ENCODE results near the gene MLF1.

MLF1 gene

DNA sequence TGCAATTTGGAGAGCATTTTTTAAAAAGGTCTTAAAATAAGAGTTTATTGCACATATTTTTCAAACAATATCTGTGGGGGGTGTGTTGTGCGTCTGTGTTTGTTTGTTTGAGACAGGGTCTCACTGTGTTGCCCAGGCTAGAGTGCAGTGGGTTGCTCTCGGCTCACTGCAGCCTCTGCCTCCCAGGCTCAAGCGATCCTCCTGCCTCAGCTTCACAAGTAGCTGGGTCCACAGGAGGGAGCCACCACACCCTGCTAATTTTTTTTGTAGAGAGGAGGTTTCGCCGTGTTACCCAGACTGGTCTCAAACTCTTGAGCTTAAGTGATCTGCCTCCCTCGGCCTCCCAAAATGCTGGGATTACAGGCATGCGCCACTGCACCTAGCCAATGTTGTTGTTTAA is 2.7 kb downstream of the MLF1 start:
- DNase-seq (ENCODE audit: extremely low read depth in 1 of 2, low read depth in 1 of 2), result no peak

DNA sequence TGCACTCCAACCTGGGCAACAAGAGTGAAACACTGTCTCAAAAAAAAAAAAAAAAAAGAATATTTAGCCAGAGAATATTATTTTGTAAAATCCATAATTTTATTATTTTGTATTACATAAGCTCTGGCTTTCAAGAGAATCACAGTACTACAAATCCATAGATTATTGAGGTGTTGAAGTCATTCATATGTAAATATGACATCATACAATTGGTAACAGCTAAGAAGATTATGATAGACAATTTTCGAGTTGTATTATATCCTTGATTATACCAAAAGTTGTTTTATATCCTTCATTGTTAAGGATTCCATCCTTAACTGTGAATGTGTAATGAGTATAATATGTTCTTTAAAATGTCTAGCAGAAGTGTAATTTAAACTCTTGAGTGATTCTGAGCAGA is 3.7 kb downstream of the MLF1 start:
- DNase-seq (ENCODE audit: extremely low read depth in 1 of 2, low read depth in 1 of 2), result no peak

DNA sequence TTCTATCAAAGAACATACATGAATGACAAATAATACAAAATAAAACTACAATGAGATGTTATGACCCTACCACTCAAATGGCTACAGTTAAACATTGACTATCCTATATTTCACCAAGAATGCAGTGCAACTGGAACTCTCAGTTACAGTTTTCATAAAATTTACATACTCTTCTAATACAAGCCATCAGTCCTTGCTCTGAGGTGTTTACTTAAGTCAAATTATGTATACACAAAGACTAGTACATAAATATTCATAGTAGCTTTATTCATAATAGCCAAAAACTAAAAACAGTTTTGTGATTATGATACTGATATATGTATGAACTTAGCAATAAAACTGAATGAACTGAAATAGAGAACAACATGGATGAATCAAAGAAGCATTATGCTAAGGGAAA is 19.2 kb downstream of the MLF1 start:
- no peak for DNase-seq (ENCODE audit: extremely low read depth in 1 of 2, low read depth in 1 of 2)

DNA sequence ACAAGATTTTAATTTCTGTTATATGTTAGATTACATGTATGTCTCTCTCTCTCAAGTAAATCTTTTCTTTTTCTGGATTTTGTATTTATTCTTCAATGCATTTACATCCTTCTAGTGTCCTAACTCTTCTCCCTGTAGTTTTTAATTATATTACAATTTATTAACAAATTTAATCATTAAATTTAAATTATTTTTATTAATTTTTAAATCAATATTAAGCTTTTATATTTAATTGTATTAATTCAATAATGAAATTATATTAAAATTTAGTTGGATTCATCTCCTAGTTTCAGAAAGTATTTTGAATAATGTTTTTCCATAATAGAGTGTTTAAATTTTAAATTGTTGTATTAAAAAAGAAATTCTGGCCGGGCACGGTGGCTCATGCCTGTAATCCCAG is 29.8 kb downstream of the MLF1 start:
- DNase-seq (ENCODE audit: extremely low read depth in 1 of 2, low read depth in 1 of 2), result no peak

DNA sequence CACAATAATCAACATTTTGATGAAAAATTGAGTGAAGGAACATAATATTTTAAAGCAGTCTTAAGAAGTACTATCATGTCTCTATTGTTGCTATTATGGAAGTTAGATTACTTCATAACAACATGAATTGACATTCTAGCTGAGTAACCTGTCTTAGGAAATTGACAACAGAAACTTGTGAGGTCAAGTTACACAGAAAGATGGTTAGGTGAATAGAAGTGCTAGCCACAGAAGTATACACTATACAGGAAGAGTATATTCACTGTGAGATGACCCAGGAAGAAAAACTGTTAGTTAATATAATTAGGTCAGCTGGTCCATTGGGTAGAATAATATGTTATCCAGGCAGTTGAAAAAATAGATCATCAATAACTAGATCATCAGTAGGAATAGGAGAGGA is 31.2 kb downstream of the MLF1 start:
- no peak for DNase-seq (ENCODE audit: extremely low read depth in 1 of 2, low read depth in 1 of 2)

DNA sequence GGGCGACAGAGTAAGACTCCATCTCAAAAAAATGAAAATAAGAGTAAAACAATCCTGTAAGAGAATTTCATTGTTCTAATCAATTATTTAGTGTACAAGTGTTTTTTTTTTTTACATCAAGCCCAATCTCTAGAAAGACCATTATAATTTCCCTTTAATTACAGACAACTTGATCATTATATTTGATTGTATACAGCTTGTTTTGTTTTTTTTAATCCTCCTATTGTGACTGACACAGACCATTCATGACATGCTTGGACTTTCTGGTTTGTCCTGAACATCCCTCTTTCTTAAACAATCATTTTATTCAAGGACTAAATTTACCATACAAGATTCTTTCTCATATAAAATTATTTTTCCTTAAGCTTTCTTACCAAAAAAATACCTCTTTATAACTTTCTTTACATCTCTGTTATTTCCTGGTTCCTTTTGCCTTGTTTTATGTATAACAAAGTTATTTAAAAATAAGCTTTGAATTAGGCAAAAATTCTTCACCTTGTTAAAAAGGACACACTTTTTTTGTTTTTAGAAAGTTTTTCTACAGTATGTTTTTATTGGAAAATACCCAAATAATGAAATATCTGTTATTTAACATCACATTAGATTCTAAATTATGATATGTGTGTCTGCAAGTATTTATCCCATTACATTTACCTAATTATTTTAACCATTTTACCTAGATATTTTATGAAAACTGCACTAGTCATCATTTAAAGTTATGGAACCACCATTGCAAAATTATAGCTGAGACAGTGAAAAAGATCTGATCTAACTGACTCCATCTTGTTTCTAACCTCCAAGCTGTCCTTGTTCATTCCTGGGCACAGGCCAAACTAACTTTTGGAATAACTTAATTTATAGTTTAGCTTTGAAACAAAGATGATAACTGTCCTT is 47.2 kb downstream of the MLF1 start:
- DNase-seq (ENCODE audit: extremely low read depth in 1 of 2, low read depth in 1 of 2), result no peak

DNA sequence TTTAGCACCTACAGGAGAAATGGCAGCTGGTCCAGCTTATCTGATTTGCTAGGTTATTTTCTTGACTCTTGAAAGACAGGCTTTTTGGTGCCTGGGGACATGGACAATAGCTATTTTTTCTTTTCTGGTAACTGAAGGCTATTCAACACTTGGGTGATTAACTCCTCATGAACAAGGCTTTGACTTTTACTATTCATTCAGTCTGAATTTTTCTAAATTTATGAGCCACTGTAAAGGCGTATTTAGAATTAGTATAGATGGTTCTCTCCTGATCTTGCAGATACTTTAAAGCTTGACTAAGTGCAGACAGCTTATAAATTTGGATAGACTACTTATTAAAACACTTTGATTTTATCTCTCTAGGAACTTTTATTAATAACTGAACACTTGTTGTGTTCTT is 54.9 kb downstream of the MLF1 start:
- no peak for DNase-seq (ENCODE audit: extremely low read depth in 1 of 2, low read depth in 1 of 2)

DNA sequence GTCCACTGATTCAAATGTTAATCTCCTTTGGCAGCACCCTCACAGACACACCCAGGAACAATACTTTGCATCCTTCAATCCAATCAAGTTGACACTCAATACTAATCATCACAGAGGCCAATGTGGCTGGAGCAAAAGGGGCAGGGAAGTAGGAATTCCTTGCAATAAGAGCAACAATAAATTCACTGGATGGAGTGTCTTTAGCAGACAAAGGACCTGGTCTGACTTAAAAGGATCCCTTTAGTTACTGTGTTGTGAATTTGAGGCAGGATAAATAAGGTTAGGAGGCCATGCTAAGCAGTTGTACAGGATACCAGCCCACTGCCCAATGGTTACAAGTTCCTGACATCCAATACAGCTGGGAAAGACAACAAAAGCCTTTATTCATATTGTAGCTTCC is 61.0 kb downstream of the MLF1 start:
- DNase-seq (ENCODE audit: extremely low read depth in 1 of 2, low read depth in 1 of 2), result no peak

DNA sequence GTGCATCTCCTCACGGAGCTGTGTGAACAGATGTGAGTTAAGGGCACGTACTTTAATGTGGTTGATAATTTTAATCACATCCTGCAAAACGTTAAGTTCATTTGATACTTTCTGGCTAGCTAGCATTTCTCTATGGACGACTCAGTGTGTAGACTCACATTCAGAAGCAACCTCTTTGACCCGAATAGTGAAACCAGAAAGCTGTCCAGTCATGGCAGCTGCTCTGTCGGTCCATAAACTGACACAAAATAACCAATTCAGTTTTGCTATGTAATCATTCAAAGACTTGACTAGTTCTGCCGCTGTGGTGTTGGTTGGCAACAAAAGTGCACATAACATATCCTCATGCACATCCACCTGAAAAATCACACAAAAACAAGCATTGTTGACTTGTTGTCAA is 69.7 kb downstream of the MLF1 start:
- DNase-seq (ENCODE audit: extremely low read depth in 1 of 2, low read depth in 1 of 2), result no peak

DNA sequence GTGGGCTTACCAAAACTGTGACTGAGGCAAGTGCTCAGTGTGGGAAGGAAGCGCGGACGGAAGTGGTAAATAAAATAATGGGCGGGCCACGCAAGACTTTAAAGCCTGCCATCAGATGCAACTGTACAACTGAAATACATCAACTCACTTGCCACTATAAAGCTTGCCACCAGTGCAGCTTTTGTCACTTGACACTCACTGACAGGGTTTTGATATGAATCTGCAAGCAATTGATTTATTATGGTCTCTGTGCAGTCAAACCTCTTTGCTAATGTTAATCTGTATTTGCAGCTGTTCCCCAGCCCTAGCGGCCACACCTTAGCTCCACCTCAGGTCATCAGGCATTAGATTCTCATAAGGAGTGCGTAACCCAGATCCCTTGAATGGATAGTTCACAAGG is 71.0 kb downstream of the MLF1 start:
- DNase-seq (ENCODE audit: extremely low read depth in 1 of 2, low read depth in 1 of 2), result no peak

DNA sequence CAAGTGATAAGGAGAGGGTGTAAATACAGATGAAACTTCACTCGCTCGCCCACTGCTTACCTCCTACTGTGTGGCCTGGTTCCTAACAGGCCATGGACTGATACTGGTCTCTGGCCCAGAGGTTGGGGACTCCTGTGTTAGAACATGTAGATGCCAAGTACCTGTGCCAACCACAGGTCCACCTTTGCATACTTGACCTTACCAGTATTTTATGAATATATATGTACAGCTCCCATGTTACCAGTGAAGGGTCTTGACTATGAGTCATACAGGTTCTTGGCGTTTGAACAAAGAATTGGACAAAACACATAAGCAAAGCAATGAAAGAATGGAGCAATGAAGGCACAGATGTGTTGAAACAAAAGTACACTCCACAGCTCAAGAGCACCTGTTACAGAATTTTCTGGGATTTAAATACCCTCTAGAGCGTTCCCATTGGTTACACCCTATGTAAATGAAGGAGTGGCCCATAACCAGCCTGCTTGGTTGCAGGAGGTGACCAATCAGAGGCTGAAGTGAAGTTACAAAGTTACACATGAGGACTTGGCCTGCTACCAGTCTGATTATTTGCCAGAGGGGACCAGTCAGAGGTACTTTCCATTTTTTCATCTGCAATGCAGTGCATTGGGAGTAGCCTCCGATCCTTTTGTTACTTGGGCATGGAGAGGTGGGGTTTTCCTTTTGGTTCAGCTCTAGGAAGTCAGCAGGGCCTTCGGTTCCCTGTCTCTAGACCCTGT is 71.6 kb downstream of the MLF1 start:
- DNase-seq (ENCODE audit: extremely low read depth in 1 of 2, low read depth in 1 of 2), result no peak

DNA sequence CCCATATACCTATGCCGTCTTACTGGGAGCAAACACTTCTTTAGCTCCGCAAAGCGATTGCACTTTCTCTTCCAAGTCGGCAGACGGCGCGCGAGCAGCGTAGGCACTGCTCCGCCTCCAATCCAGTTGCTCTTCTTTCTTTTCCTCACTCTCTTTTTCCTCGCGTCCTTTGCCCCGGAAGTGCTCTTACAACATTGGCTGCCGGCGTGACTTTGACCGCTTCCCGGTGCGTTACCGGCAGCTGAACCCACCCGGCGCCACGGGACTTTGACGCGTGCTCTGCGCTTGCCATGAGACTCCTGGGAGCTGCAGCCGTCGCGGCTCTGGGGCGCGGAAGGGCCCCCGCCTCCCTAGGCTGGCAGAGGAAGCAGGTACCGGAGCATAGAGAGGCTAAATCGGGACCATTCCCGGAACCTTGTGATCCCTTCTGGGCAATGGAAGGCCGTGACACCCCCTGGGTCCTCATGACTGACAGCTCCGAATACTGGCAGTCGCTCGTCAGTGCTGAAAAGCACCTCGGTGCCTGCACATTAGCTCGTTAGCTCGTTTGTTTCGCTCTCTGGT is 73.4 kb downstream of the MLF1 start, which contains the start of gene GFM1:
TSS of gene GFM1 (plus strand) at position 183 of the 564 bp plus-strand sequence. CDS start at position 291, 108 bp downstream.
- peak; percentile 67 to 79 for DNase-seq (ENCODE audit: extremely low read depth in 1 of 2, low read depth in 1 of 2)

DNA sequence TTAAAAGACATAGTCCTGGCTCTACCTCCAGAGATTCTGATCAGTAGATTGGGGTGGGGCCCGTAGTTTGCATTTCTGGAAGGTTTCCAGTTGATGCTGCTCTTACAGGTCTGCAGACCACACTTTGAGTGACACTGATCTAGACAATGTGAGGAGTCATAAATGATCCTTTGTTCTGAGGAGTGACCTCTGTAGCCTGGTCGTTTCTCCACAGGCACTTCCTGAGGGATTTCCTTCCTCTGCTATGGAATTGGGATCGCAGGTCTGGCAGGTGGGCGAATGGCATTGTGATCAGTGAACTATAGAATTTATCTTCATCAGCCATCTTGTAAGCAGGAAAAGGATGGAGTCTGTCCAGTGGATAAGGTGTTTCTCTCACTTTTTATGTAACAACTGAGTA is 78.8 kb downstream of the MLF1 start:
- DNase-seq (ENCODE audit: extremely low read depth in 1 of 2, low read depth in 1 of 2), result no peak

DNA sequence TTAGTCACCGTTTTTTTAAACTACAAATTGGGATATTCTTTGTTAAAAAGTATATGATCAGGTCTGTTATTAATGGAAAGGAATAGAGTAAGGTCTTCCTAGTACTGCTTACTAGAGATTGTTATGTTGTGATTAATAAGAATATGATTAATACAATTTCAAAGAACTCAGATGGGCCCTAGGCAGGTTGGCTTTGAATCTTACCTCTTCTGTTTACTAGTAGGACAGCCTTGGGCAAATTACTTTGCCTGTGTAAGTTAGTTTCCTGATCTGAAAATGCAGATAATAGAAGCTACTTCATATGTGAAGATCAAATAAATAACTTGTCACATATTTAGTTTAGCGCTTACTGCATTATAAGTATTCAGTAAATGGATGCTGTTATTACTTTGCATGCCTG is 80.2 kb downstream of the MLF1 start:
- DNase-seq (ENCODE audit: extremely low read depth in 1 of 2, low read depth in 1 of 2), result no peak

DNA sequence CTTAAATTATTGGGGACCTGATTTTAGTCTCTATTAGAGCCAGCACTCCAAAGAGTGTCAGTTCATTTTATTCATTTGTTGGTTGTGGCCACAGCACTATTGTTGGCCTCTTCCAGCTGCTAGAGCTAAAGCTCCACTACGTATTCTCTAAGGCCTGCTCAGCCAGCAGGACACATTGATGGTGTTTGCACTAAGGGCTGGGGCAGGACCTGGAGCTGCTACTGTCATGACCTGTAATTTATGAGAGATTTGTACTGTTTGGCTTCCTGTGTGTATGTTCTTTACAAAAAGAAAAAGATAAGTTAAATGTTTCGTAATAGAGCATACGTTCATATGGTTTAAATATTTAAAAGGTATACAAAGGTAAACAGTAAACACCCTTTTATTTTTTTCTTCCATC is 81.5 kb downstream of the MLF1 start:
- DNase-seq (ENCODE audit: extremely low read depth in 1 of 2, low read depth in 1 of 2), result no peak
